HepG2 (cell line): ENCODE data around the gene PDZD7. TPM values are rescaled to one million over a fixed set of nuclear protein-coding genes. Genes with fewer than 3 reads are reported as not detected.

Experiments used
- ADNP ChIP-seq: sonication (generic); formaldehyde crosslinking; IDR thresholded peaks from 2 replicates; pipeline ENCODE4 v1.4.0; 2020; ENCODE audit warnings: missing genetic modification reagents
- CC2D1A ChIP-seq: sonication (generic); formaldehyde crosslinking; IDR thresholded peaks from 2 replicates; pipeline ENCODE4 v1.8.1; 2023; ENCODE audit warnings: mild to moderate bottlenecking, missing genetic modification reagents
- GATAD1 ChIP-seq: IDR thresholded peaks from 2 replicates; pipeline ENCODE4 v1.6.1; 2016; ENCODE audit warnings: missing genetic modification reagents, missing compliant biosample characterization
- HNF4A ChIP-seq: sonication (generic); formaldehyde crosslinking; IDR thresholded peaks from 2 replicates; pipeline ENCODE4 v1.4.0; 2020; ENCODE audit warnings: missing genetic modification reagents
- KDM2A ChIP-seq: sonication (generic); formaldehyde crosslinking; IDR thresholded peaks from 2 replicates; pipeline ENCODE4 v1.4.0; 2020; ENCODE audit warnings: low read depth, missing genetic modification reagents, borderline replicate concordance
- MYPOP ChIP-seq: sonication (generic); formaldehyde crosslinking; IDR thresholded peaks from 2 replicates; pipeline ENCODE4 v1.8.1; 2023; ENCODE audit warnings: mild to moderate bottlenecking, moderate library complexity, missing genetic modification reagents
- NFE2L2 ChIP-seq: fragments of 150-350 bp; IDR thresholded peaks from 2 replicates; pipeline ENCODE4 v1.6.1; 2014; ENCODE audit warnings: low read length
- TAF1 ChIP-seq: sonication (generic); formaldehyde crosslinking; IDR thresholded peaks from 2 replicates; pipeline ENCODE4 v1.4.0; 2020; ENCODE audit warnings: missing genetic modification reagents
- TARDBP ChIP-seq: sonication (generic); formaldehyde crosslinking; IDR thresholded peaks from 2 replicates; pipeline ENCODE4 v1.8.0; 2022; ENCODE audit warnings: mild to moderate bottlenecking, missing genetic modification reagents
- TCF7 ChIP-seq: sonication (generic); IDR thresholded peaks from 2 replicates; pipeline ENCODE4 v1.6.1; 2016; ENCODE audit warnings: antibody characterized with exemption, low read depth
- U2AF1 ChIP-seq: fragments of 200-400 bp; formaldehyde crosslinking; optimal IDR thresholded peaks from 2 replicates; pipeline ENCODE3; 2017; ENCODE audit warnings: mild to moderate bottlenecking, low read depth, low read length
- ZC3H4 ChIP-seq: sonication (generic); formaldehyde crosslinking; IDR thresholded peaks from 2 replicates; pipeline ENCODE4 v1.4.0; 2020; ENCODE audit warnings: missing genetic modification reagents, borderline replicate concordance
- polyA plus RNA-seq, 8 experiments: library from polyadenylated mRNA; depleted of rRNA in 3 of 8; stranded (reverse) in 7 of 8; unstranded in 1 of 8; fragments of >200 nt; fragmentation: Illumina TruSeq in 4 of 8; extraction: Trizol in 4 of 8; gene quantifications; 2 replicates each; pipeline versions ENCODE4 v1.2.1 to v1.2.3, GENCODE V29; 2011 to 2016; ENCODE audit warnings: low read depth in 4 of 8, missing spikeins in 1 of 8, mixed read lengths in 1 of 8; ENCODE audit not compliant: insufficient read depth in 1 of 8
- total RNA-seq, 5 experiments: library from RNA; depleted of rRNA; stranded (reverse); fragments of >200 nt; fragmentation: Illumina TruSeq; extraction: Trizol; gene quantifications; 2 replicates each; pipeline ENCODE4 v1.2.3, GENCODE V29; 2016; ENCODE audit warnings: low read depth in 1 of 5
- TF ChIP-seq, protein P1 (sequence below), 2 experiments: fragments of 450-650 bp in 1 of 2; sonication (generic) in 1 of 2; formaldehyde crosslinking in 1 of 2; IDR thresholded peaks; 2 replicates each; pipeline versions ENCODE4 v1.6.1 to v1.8.0; 2016 to 2022; ENCODE audit warnings: antibody characterized with exemption in 1 of 2, mild to moderate bottlenecking in 1 of 2, missing genetic modification reagents in 1 of 2
- TF ChIP-seq, protein P2 (sequence below): sonication (generic); formaldehyde crosslinking; IDR thresholded peaks from 2 replicates; pipeline ENCODE4 v1.5.0; 2020; ENCODE audit warnings: mild to moderate bottlenecking, missing genetic modification reagents, borderline replicate concordance
- TF ChIP-seq, protein P3 (sequence below): IDR thresholded peaks from 2 replicates; pipeline ENCODE4 v1.6.1; 2016; ENCODE audit warnings: low read depth

The PDZD7 gene
- total and polyA plus RNA-seq, 2 of the 13 experiments (the other 11 are each of a cell fraction or from before 2014, with no cell fraction given) = 0.58 to 0.73 TPM

- TF ChIP-seq, protein P1, sequence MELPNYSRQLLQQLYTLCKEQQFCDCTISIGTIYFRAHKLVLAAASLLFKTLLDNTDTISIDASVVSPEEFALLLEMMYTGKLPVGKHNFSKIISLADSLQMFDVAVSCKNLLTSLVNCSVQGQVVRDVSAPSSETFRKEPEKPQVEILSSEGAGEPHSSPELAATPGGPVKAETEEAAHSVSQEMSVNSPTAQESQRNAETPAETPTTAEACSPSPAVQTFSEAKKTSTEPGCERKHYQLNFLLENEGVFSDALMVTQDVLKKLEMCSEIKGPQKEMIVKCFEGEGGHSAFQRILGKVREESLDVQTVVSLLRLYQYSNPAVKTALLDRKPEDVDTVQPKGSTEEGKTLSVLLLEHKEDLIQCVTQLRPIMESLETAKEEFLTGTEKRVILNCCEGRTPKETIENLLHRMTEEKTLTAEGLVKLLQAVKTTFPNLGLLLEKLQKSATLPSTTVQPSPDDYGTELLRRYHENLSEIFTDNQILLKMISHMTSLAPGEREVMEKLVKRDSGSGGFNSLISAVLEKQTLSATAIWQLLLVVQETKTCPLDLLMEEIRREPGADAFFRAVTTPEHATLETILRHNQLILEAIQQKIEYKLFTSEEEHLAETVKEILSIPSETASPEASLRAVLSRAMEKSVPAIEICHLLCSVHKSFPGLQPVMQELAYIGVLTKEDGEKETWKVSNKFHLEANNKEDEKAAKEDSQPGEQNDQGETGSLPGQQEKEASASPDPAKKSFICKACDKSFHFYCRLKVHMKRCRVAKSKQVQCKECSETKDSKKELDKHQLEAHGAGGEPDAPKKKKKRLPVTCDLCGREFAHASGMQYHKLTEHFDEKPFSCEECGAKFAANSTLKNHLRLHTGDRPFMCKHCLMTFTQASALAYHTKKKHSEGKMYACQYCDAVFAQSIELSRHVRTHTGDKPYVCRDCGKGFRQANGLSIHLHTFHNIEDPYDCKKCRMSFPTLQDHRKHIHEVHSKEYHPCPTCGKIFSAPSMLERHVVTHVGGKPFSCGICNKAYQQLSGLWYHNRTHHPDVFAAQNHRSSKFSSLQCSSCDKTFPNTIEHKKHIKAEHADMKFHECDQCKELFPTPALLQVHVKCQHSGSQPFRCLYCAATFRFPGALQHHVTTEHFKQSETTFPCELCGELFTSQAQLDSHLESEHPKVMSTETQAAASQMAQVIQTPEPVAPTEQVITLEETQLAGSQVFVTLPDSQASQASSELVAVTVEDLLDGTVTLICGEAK (IDR thresholded peaks at IDR 0.05) = peak; percentile 85
- TF ChIP-seq, protein P1 (CRISPR knock-in tag; IDR thresholded peaks at IDR 0.05) = no peak
- TF ChIP-seq GATAD1 (CRISPR knock-in tag) = peak; percentile 94
- no peak for TF ChIP-seq CC2D1A
- no peak for TF ChIP-seq NFE2L2
- no peak for TF ChIP-seq MYPOP (CRISPR knock-in tag)
- no peak for TF ChIP-seq U2AF1
- 0 out of 2 replicates have a peak, but pooled peaks have one; percentile 69 for TF ChIP-seq ZC3H4
- TF ChIP-seq ADNP = no peak
- peak; percentile 98 for TF ChIP-seq KDM2A (CRISPR knock-in tag)
- peak; percentile 72 for TF ChIP-seq TARDBP
- TF ChIP-seq, protein P2, sequence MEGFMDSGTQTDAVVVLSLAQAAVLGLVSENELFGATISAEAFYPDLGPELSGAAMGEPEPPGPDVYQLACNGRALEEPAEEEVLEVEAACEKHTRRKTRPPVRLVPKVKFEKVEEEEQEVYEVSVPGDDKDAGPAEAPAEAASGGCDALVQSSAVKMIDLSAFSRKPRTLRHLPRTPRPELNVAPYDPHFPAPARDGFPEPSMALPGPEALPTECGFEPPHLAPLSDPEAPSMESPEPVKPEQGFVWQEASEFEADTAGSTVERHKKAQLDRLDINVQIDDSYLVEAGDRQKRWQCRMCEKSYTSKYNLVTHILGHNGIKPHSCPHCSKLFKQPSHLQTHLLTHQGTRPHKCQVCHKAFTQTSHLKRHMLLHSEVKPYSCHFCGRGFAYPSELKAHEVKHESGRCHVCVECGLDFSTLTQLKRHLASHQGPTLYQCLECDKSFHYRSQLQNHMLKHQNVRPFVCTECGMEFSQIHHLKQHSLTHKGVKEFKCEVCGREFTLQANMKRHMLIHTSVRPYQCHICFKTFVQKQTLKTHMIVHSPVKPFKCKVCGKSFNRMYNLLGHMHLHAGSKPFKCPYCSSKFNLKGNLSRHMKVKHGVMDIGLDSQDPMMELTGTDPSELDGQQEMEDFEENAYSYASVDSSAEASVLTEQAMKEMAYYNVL (CRISPR knock-in tag) = no peak
- no peak; the same call in 1 of the 2 replicates for TF ChIP-seq HNF4A (CRISPR knock-in tag)
- TF ChIP-seq TCF7 = no peak
- TF ChIP-seq, protein P3, sequence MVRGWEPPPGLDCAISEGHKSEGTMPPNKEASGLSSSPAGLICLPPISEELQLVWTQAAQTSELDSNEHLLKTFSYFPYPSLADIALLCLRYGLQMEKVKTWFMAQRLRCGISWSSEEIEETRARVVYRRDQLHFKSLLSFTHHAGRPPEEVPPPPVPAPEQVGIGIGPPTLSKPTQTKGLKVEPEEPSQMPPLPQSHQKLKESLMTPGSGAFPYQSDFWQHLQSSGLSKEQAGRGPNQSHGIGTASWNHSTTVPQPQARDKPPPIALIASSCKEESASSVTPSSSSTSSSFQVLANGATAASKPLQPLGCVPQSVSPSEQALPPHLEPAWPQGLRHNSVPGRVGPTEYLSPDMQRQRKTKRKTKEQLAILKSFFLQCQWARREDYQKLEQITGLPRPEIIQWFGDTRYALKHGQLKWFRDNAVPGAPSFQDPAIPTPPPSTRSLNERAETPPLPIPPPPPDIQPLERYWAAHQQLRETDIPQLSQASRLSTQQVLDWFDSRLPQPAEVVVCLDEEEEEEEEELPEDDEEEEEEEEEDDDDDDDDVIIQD = no peak
- TF ChIP-seq TAF1 (CRISPR knock-in tag) = peak; percentile 87
Observed at GRCh38 chr10:100986952-100987684, 43.8 kb downstream of the PDZD7 start, which contains the start of the genes MRPL43 and TWNK (continued).
